HCT116 (cell line): ENCODE data around the gene EYA4.

Source experiments
- CTCF ChIP-seq, 3 experiments: fragments of 200-600 bp in 1 of 3; sonication (generic) in 1 of 3; IDR thresholded peaks in 2 of 3; conservative IDR thresholded peaks in 1 of 3; 2 replicates each; pipeline ENCODE4 v1.5.1; 2012 to 2017; ENCODE audit warnings: low read depth in 2 of 3, low read length in 2 of 3, antibody characterized with exemption in 1 of 3, borderline replicate concordance in 1 of 3, control low read depth in 1 of 3, mild to moderate bottlenecking in 1 of 3, mixed read lengths in 1 of 3, mixed run types in 1 of 3, moderate library complexity in 1 of 3; ENCODE audit not compliant: insufficient read depth in 1 of 3
- POLR2A ChIP-seq: IDR thresholded peaks from 2 replicates; pipeline ENCODE4 v1.7.0; 2011; ENCODE audit warnings: borderline replicate concordance; ENCODE audit not compliant: insufficient read depth, insufficient read length; ENCODE audit errors: extremely low read depth
- YY1 ChIP-seq: IDR thresholded peaks from 2 replicates; pipeline ENCODE4 v1.6.1; 2011; ENCODE audit warnings: low read length, low read depth, moderate library complexity, mild to moderate bottlenecking; ENCODE audit not compliant: insufficient replicate concordance; ENCODE audit errors: extremely low read depth
- ZFX ChIP-seq: fragments of 450-650 bp; IDR thresholded peaks from 2 replicates; pipeline ENCODE4 v1.6.1; 2017

GRCh38 chr6:133359256-133359655 is 118.1 kb downstream of the EYA4 start:
- no peak for TF ChIP-seq CTCF (IDR thresholded peaks at IDR 0.05 in 2 of 3, conservative IDR thresholded peaks at IDR 0.05 in 1 of 3; ENCODE audit: borderline replicate concordance in 1 of 3, insufficient read depth in 1 of 3, low read depth in 2 of 3, low read length in 2 of 3)
- no peak for TF ChIP-seq ZFX
- no peak for TF ChIP-seq POLR2A
- TF ChIP-seq YY1: no peak
